Karpas-422 (cell line): Measurements from ENCODE around the gene GAPT. TPM values are rescaled to one million over a fixed set of nuclear protein-coding genes. Genes with fewer than 3 reads are reported as not detected.

Source experiments
- DNase-seq: peaks from one replicate; pipeline ENCODE4 v3.0.0-alpha.2; 2015
- H2AFZ ChIP-seq: fragments of 200-600 bp; sonication (generic); 2 replicates; pipeline ENCODE4 v1.6.1; 2014; ENCODE audit warnings: antibody characterized with exemption, low read length, mixed read lengths
- H3K27ac ChIP-seq: fragments of 200-600 bp; sonication (generic); 2 replicates; pipeline ENCODE4 v1.5.1; 2014; ENCODE audit warnings: mild to moderate bottlenecking, low read length, moderate library complexity
- H3K27me3 ChIP-seq: fragments of 200-600 bp; sonication (generic); 2 replicates; pipeline ENCODE4 v1.6.1; 2014; ENCODE audit warnings: low read length, mixed read lengths
- H3K36me3 ChIP-seq: fragments of 200-600 bp; sonication (generic); 2 replicates; pipeline ENCODE4 v1.6.1; 2014; ENCODE audit warnings: low read length, mixed read lengths; ENCODE audit not compliant: insufficient read depth
- H3K4me1 ChIP-seq: fragments of 200-600 bp; sonication (generic); 2 replicates; pipeline ENCODE4 v1.6.1; 2014; ENCODE audit warnings: mild to moderate bottlenecking, low read length, mixed read lengths
- H3K4me2 ChIP-seq: fragments of 200-600 bp; sonication (generic); 2 replicates; pipeline ENCODE4 v1.6.1; 2014; ENCODE audit warnings: low read length, low read depth, mild to moderate bottlenecking; ENCODE audit not compliant: poor library complexity, severe bottlenecking
- H3K4me3 ChIP-seq: fragments of 200-600 bp; sonication (generic); 2 replicates; pipeline ENCODE4 v1.5.1; 2014; ENCODE audit warnings: mild to moderate bottlenecking, antibody characterized with exemption, low read length, mixed read lengths
- H3K79me2 ChIP-seq: fragments of 200-600 bp; sonication (generic); 2 replicates; pipeline ENCODE4 v1.6.1; 2014; ENCODE audit warnings: mild to moderate bottlenecking, low read length, mixed read lengths
- H3K9ac ChIP-seq: fragments of 200-600 bp; sonication (generic); 2 replicates; pipeline ENCODE4 v1.6.0; 2014; ENCODE audit warnings: low read length
- H3K9me2 ChIP-seq: fragments of 200-600 bp; sonication (generic), shearing (Covaris generic); replicated peaks from 2 replicates; pipeline ENCODE4 v1.6.0; 2014; ENCODE audit warnings: mild to moderate bottlenecking, low read length, moderate library complexity; ENCODE audit not compliant: insufficient read depth
- H3K9me3 ChIP-seq: fragments of 300-700, 200-600 bp; sonication (generic); 2 replicates; pipeline ENCODE4 v1.6.1; 2014; ENCODE audit warnings: low read length, mixed read lengths
- H4K20me1 ChIP-seq: fragments of 200-600 bp; sonication (generic); 2 replicates; pipeline ENCODE4 v1.6.1; 2014; ENCODE audit warnings: mild to moderate bottlenecking, antibody characterized with exemption, low read length, low read depth; ENCODE audit not compliant: insufficient read depth
- total RNA-seq: library from RNA; depleted of rRNA; stranded (reverse); fragments of >200 nt; shearing (Covaris generic); gene quantifications from 2 replicates; pipeline ENCODE4 v1.2.3, GENCODE V29; 2014; ENCODE audit warnings: low replicate concordance

GAPT gene
- total RNA-seq, 1 experiment from 2014 or later = 17.8 TPM

DNA sequence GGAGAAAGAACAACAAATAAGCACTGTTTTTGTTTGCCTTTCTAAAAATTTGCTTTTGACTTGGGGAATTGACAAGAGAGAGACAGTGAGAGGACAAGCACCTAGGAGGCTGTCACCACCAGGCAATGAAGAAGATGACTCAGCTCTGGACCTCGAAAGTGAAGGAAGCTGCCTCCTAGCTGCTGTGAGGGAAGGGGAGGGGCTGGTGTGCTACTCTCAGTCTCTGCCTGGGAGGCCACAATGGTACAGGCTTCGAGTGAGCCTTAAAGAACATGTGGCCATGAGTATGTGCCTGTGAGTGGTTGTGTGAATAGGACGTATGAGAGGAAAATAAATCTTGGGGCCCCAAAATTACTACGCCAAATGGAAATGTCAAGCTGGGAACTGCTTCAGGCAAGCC lies 24.3 kb upstream of the GAPT start:
- H4K20me1 ChIP-seq = no peaks in the 10 kb centered on the region
- peak; percentile 23 for DNase-seq
- H3K4me2 ChIP-seq = no peak overlapping the region
- no peaks in the 10 kb centered on the region for H3K79me2 ChIP-seq
- no peaks in the 10 kb centered on the region for H3K27me3 ChIP-seq
- no peaks in the 10 kb centered on the region for H3K36me3 ChIP-seq
- H3K27ac ChIP-seq = no peak overlapping the region
- H3K9ac ChIP-seq = no peak overlapping the region
- no peak overlapping the region for H3K4me3 ChIP-seq
- H3K9me2 ChIP-seq = no peaks in the 10 kb centered on the region
- no peak overlapping the region for H2AFZ ChIP-seq
- no peaks in the 10 kb centered on the region for H3K9me3 ChIP-seq
- 0 out of 2 replicates have a peak, but pooled peaks cover 3% of the 10 kb centered on the region for H3K4me1 ChIP-seq

DNA sequence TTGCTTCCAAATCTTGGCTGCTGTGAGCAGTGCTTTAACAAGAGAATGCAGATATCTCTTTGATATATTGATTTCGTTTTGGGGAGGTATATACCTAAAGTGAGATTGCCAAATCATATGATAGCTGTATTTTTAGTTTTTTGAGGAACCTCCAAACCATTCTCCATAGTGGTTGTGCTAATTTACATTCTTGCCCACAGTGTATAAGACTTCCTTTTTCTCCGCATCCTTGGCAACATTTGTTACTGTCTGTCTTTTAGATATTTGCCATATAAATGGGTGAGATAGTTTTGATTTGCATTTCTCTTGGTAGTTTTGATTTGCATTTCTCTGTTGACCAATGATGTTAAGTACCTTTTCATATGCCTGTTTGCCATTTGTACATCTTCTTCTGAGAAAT lies 21.3 kb upstream of the GAPT start:
- peak; percentile 34 for DNase-seq
- Histone ChIP-seq H3K36me3 (no peaks in the 10 kb centered on the region), H3K79me2 (no peaks in the 10 kb centered on the region), H3K9me2 (no peaks in the 10 kb centered on the region), H3K9ac (no peak overlapping the region), H4K20me1 (no peaks in the 10 kb centered on the region), H2AFZ (no peak overlapping the region), H3K9me3 (no peaks in the 10 kb centered on the region), H3K4me1 (0 out of 2 replicates have a peak, but pooled peaks cover 3% of the 10 kb centered on the region), H3K4me2 (no peak overlapping the region), H3K4me3 (no peak overlapping the region), H3K27ac (no peak overlapping the region), H3K27me3 (no peaks in the 10 kb centered on the region)

DNA sequence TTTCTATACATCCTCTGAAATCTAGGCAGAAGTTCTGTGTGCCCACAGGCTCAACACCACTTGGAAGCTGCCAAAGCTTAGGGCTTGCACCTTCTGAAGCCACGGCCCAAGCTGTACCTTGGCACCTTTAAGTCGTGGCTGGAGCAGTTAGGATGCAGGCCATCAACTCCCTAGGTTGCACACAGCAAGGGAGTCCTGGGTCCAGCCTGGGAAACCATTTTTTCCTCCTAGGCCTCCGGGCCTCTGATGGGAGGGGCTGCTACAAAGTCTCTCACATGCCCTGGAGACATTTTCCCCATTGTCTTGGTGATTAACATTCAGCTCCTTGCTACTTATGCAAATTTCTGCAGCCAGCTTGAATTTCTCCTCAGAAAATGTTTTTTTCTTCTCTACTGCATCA lies 15.8 kb upstream of the GAPT start:
- peaks cover 5% of the 10 kb centered on the region; the same call in 1 of the 2 replicates for H3K9me3 ChIP-seq
- H4K20me1 ChIP-seq = no peaks in the 10 kb centered on the region
- H3K4me2 ChIP-seq = no peak overlapping the region
- no peak overlapping the region for H3K27ac ChIP-seq
- H3K79me2 ChIP-seq = no peaks in the 10 kb centered on the region
- H3K4me1 ChIP-seq = no peaks in the 10 kb centered on the region
- H3K9me2 ChIP-seq = no peaks in the 10 kb centered on the region
- H2AFZ ChIP-seq = no peak overlapping the region
- H3K9ac ChIP-seq = no peak overlapping the region
- H3K27me3 ChIP-seq = no peaks in the 10 kb centered on the region
- no peak overlapping the region for H3K4me3 ChIP-seq
- peak; percentile 19 for DNase-seq
- H3K36me3 ChIP-seq = no peaks in the 10 kb centered on the region

DNA sequence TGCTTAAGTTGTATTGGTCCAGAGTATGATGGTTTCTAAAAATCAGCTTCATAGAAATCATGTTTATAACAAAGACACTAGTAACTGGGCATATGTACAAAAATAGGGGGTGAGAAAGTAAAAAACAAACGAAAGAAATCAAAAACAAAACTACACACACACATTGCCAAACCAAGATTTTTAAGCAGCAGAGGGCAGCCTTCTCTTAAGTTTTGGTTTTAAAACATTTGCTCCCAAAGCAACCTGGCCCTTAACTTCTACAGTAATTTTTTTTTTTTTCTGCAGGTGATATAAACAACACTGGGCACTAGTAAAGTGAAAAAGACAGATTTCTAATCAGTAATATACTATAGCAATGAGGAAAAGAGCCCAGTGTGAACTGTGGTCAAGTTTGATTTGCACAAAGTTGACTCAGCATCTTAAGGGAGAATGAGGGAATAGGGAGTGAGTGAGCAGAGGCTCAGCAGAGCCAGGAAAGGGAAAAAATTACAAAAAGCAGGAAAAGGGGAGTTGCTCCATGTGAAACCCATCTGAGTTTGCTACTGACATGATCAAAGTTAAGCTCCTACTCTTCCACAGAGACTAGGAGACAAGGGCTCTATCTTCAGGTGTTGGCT lies 13.4 kb upstream of the GAPT start:
- H3K79me2 ChIP-seq = no peaks in the 10 kb centered on the region
- H3K27ac ChIP-seq = no peak overlapping the region
- H3K9me3 ChIP-seq = peaks cover 5% of the 10 kb centered on the region; the same call in 1 of the 2 replicates
- H3K4me1 ChIP-seq = no peaks in the 10 kb centered on the region
- DNase-seq = peak; percentile 60
- H2AFZ ChIP-seq = no peak overlapping the region
- no peaks in the 10 kb centered on the region for H3K27me3 ChIP-seq
- H3K4me3 ChIP-seq = no peak overlapping the region
- H4K20me1 ChIP-seq = no peaks in the 10 kb centered on the region
- no peaks in the 10 kb centered on the region for H3K36me3 ChIP-seq
- no peak overlapping the region for H3K9ac ChIP-seq
- H3K9me2 ChIP-seq = no peaks in the 10 kb centered on the region
- H3K4me2 ChIP-seq = no peak overlapping the region

DNA sequence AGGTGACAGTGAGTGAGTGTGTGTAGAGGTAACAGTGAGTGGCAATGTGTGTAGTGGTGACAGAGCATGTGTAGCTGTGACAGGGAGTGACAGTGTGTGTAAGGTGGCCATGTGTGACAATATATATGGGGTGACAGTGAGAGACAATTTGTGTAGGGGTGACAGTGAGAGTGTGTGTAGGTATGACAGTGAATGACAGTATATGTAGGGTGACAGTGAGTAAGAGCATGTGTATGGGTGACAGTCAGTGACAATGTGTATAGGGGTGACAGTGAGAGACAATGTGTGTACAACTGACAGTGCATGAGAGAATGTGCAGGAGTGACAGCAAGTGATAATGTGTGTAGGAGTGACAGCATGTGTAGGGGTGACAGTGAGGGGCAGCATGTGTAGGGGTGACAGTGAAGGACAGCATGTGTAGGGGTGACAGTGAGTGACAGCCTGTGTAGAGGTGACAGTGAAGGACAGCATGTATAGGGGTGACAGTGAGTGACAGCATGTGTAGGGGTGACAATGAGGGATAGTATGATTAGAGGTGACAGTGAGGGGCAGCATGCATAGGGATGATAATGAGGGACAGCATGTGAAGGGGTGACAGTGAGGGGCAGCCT lies 10.1 kb upstream of the GAPT start:
- no peak overlapping the region for H3K9ac ChIP-seq
- H3K27ac ChIP-seq = no peak overlapping the region
- H3K36me3 ChIP-seq = no peaks in the 10 kb centered on the region
- H2AFZ ChIP-seq = no peak overlapping the region
- no peaks in the 10 kb centered on the region for H3K4me1 ChIP-seq
- no peak overlapping the region for H3K4me2 ChIP-seq
- no peaks in the 10 kb centered on the region for H3K27me3 ChIP-seq
- DNase-seq = no peak
- H3K9me2 ChIP-seq = no peaks in the 10 kb centered on the region
- no peaks in the 10 kb centered on the region for H3K9me3 ChIP-seq
- no peak overlapping the region for H3K4me3 ChIP-seq
- no peaks in the 10 kb centered on the region for H4K20me1 ChIP-seq
- no peaks in the 10 kb centered on the region for H3K79me2 ChIP-seq

DNA sequence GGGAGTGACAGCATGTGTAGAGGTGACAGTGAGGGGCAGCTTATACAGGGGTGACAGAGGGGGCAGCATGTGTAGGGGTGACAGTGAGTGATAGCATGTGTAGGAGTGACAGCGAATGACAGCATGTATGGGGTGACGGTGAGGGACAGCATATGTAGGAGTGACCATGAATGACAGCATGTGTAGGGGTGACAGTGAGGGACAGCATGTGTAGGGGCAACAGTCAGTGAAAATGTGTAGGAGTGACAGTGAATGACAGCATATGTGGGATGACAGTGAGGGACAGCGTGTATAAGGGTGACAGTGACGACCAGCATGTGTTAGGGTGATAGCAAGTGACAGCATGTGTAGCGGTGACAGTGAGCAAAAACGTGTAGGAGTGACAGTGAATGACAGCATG lies 9.4 kb upstream of the GAPT start:
- no peaks in the 10 kb centered on the region for H3K36me3 ChIP-seq
- no peaks in the 10 kb centered on the region for H3K79me2 ChIP-seq
- H4K20me1 ChIP-seq = no peaks in the 10 kb centered on the region
- H3K27ac ChIP-seq = no peak overlapping the region
- no peak overlapping the region for H2AFZ ChIP-seq
- H3K4me2 ChIP-seq = no peak overlapping the region
- no peaks in the 10 kb centered on the region; the same call in 1 of the 2 replicates for H3K4me1 ChIP-seq
- H3K9me3 ChIP-seq = no peaks in the 10 kb centered on the region
- DNase-seq = no peak
- H3K4me3 ChIP-seq = no peak overlapping the region
- no peaks in the 10 kb centered on the region for H3K9me2 ChIP-seq
- H3K9ac ChIP-seq = no peak overlapping the region
- H3K27me3 ChIP-seq = no peaks in the 10 kb centered on the region

DNA sequence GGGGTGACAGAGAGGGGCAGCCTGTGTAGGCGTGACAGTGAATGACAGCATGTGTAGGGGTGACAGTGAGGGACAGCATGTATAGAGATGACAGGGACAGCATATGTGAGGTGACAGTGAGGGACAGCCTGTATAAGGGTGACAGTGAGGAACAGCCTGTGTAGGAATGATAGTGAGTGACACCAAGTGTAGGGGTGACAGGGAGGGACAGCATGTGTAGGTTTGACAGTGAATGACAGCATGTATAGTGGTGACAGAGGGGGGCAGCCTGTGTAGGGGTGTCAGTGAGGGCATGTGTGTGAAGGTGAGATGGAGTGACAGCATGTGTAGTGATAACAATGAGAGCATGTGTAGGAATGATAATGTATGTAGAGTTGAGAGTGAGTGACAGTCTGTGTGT lies 8.7 kb upstream of the GAPT start:
- H3K9me2 ChIP-seq = no peaks in the 10 kb centered on the region
- no peak overlapping the region for H3K4me2 ChIP-seq
- H3K27me3 ChIP-seq = no peaks in the 10 kb centered on the region
- H3K79me2 ChIP-seq = no peaks in the 10 kb centered on the region
- no peak overlapping the region for H3K9ac ChIP-seq
- H2AFZ ChIP-seq = no peak overlapping the region
- H3K4me1 ChIP-seq = no peaks in the 10 kb centered on the region; the same call in 1 of the 2 replicates
- peak; percentile 6 for DNase-seq
- H3K9me3 ChIP-seq = no peaks in the 10 kb centered on the region
- no peaks in the 10 kb centered on the region for H4K20me1 ChIP-seq
- H3K36me3 ChIP-seq = no peaks in the 10 kb centered on the region
- no peak overlapping the region for H3K27ac ChIP-seq
- H3K4me3 ChIP-seq = no peak overlapping the region

DNA sequence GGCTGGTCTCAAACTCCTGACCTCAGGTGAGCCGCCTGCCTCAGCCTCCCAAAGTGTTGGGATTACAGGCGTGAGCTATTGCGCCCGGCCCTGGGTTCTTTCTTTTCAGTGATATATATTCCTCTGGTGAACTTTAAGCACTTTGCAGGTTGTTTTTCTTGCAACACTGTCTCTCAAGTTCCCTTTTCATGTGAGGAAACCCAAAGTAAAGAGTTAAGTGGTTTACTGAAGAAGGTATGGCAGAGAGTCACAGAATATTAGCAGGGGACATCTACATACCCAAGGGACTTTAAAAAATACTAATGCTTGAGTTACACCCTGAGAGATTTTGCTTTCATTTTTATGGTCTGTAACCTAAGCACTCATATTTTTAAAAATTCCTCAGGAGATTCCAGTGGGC lies 6.7 kb upstream of the GAPT start:
- no peak overlapping the region for H3K4me2 ChIP-seq
- peak; percentile 26 for DNase-seq
- no peak overlapping the region for H3K27ac ChIP-seq
- no peak overlapping the region for H3K4me3 ChIP-seq
- H3K9me3 ChIP-seq = no peaks in the 10 kb centered on the region
- H3K79me2 ChIP-seq = no peaks in the 10 kb centered on the region
- no peaks in the 10 kb centered on the region for H4K20me1 ChIP-seq
- no peaks in the 10 kb centered on the region for H3K9me2 ChIP-seq
- no peaks in the 10 kb centered on the region for H3K27me3 ChIP-seq
- no peaks in the 10 kb centered on the region for H3K36me3 ChIP-seq
- H3K9ac ChIP-seq = no peak overlapping the region
- H2AFZ ChIP-seq = no peak overlapping the region
- H3K4me1 ChIP-seq = no peaks in the 10 kb centered on the region; the same call in 1 of the 2 replicates
